Liver (tissue), 9 donors: ENCODE measurements around the gene CDC42EP1. TPM values are rescaled to one million over a fixed set of nuclear protein-coding genes. Genes with fewer than 3 reads are reported as not detected.
A peak's percentile ranks its signal among the peaks of the same experiment; 100 is the strongest.

ENCODE experiments used
- DNase-seq: peaks from one replicate; pipeline ENCODE4 v3.0.0-alpha.2; 2017; ENCODE audit warnings: low spot score
- H3K27ac ChIP-seq, 2 donors: one replicate each; pipeline ENCODE4 v1.7.0; 2013; ENCODE audit warnings: inconsistent platforms in 2 of 2, low read length in 2 of 2, control low read depth in 1 of 2, low read depth in 1 of 2, mild to moderate bottlenecking in 1 of 2
- H3K27me3 ChIP-seq, 4 donors: one replicate each; pipeline versions ENCODE4 v1.6.1 to v1.7.0; 2013; ENCODE audit warnings: low read length in 3 of 4, inconsistent platforms in 1 of 4, mild to moderate bottlenecking in 1 of 4, moderate library complexity in 1 of 4; ENCODE audit not compliant: control insufficient read depth in 4 of 4, insufficient read depth in 4 of 4
- H3K36me3 ChIP-seq, 4 donors: one replicate each; pipeline versions ENCODE4 v1.6.1 to v1.7.0; 2013; ENCODE audit warnings: low read length in 3 of 4, mild to moderate bottlenecking in 3 of 4, low read depth in 1 of 4, moderate library complexity in 1 of 4; ENCODE audit not compliant: control insufficient read depth in 4 of 4, insufficient read depth in 3 of 4
- H3K4me1 ChIP-seq, 4 donors: one replicate each; pipeline versions ENCODE4 v1.6.1 to v1.7.0; 2013; ENCODE audit warnings: low read length in 3 of 4, mild to moderate bottlenecking in 3 of 4, moderate library complexity in 1 of 4; ENCODE audit not compliant: control insufficient read depth in 4 of 4, insufficient read depth in 4 of 4
- H3K4me3 ChIP-seq, 3 donors: one replicate each; pipeline versions ENCODE4 v1.6.1 to v1.7.0; 2013; ENCODE audit warnings: low read length in 3 of 3, control low read depth in 1 of 3, low read depth in 1 of 3, mild to moderate bottlenecking in 1 of 3
- H3K9ac ChIP-seq, 2 donors: one replicate each; pipeline ENCODE4 v1.7.0; 2013; ENCODE audit warnings: low read length in 2 of 2, mild to moderate bottlenecking in 2 of 2, moderate library complexity in 2 of 2, control low read depth in 1 of 2, low read depth in 1 of 2
- H3K9me3 ChIP-seq, 4 donors: one replicate each; pipeline versions ENCODE4 v1.6.1 to v1.7.0; 2013; ENCODE audit warnings: low read length in 3 of 4; ENCODE audit not compliant: control insufficient read depth in 4 of 4
- FOXA1 ChIP-seq: IDR thresholded peaks from 2 replicates; pipeline ENCODE4 v1.6.1; 2016; ENCODE audit warnings: antibody characterized with exemption
- FOXA2 ChIP-seq: IDR thresholded peaks from 2 replicates; pipeline ENCODE4 v1.6.1; 2016; ENCODE audit warnings: antibody characterized with exemption
- GABPA ChIP-seq, 2 donors: IDR thresholded peaks in 1 of 2; conservative IDR thresholded peaks in 1 of 2; 2 replicates each; pipeline ENCODE4 v1.6.1; 2016; ENCODE audit warnings: antibody characterized with exemption in 2 of 2, mild to moderate bottlenecking in 1 of 2, moderate library complexity in 1 of 2
- HNF4A ChIP-seq, 2 donors: conservative IDR thresholded peaks; 2 replicates each; pipeline ENCODE4 v1.6.1; 2016; ENCODE audit warnings: antibody characterized with exemption in 2 of 2, mild to moderate bottlenecking in 2 of 2
- JUND ChIP-seq, 2 donors: IDR thresholded peaks; 2 replicates each; pipeline ENCODE4 v1.6.1; 2016; ENCODE audit warnings: antibody characterized with exemption in 2 of 2
- NR2F2 ChIP-seq: IDR thresholded peaks from 2 replicates; pipeline ENCODE4 v1.6.1; 2016; ENCODE audit warnings: antibody characterized with exemption
- RAD21 ChIP-seq, 2 donors: IDR thresholded peaks; 2 replicates each; pipeline ENCODE4 v1.6.1; 2016; ENCODE audit warnings: antibody characterized with exemption in 2 of 2, mild to moderate bottlenecking in 2 of 2
- RXRA ChIP-seq, 2 donors: IDR thresholded peaks; 2 replicates each; pipeline ENCODE4 v1.6.1; 2017 to 2018; ENCODE audit warnings: antibody characterized with exemption in 2 of 2, mild to moderate bottlenecking in 1 of 2
- SP1 ChIP-seq: IDR thresholded peaks from 2 replicates; pipeline ENCODE4 v1.6.1; 2018; ENCODE audit warnings: antibody characterized with exemption, mild to moderate bottlenecking
- TAF1 ChIP-seq: conservative IDR thresholded peaks from 2 replicates; pipeline ENCODE4 v1.6.1; 2016; ENCODE audit warnings: antibody characterized with exemption, mild to moderate bottlenecking
- YY1 ChIP-seq: IDR thresholded peaks from 2 replicates; pipeline ENCODE4 v1.6.1; 2016; ENCODE audit warnings: antibody characterized with exemption, mild to moderate bottlenecking
- WGBS: extraction: QIAGEN DNeasy Blood & Tissue Kit; methylation state at CpG from one replicate; pipeline ENCODE4 v1.1.7; 2013; 5-methylcytosine and 5-hydroxymethylcytosine counted together
- polyA plus RNA-seq, 2 donors: library from polyadenylated mRNA; stranded (reverse) in 1 of 2; unstranded in 1 of 2; fragments of 200-250 nt in 1 of 2; fragments of >200 nt in 1 of 2; fragmentation: Nextera tagmentation in 1 of 2; extraction: Ambion mirVana in 1 of 2; gene quantifications; one replicate each; pipeline versions ENCODE4 v1.2.1 to v1.2.3, GENCODE V29; 2013 to 2015
- total RNA-seq, 2 donors: library from RNA; depleted of rRNA; stranded (reverse); fragments of >200 nt; gene quantifications; one replicate each; pipeline ENCODE4 v1.2.3, GENCODE V29; 2014
- TF ChIP-seq, protein P1 (sequence below): fragments of 150-350 bp; IDR thresholded peaks from 2 replicates; pipeline ENCODE4 v1.5.1; 2017; ENCODE audit warnings: improper control_type of control experiment, low read depth, low read length; ENCODE audit not compliant: missing input control
- TF ChIP-seq, protein P2 (sequence below): IDR thresholded peaks from 2 replicates; pipeline ENCODE4 v1.6.1; 2016; ENCODE audit warnings: antibody characterized with exemption
- TF ChIP-seq, protein P3 (sequence below): IDR thresholded peaks from 2 replicates; pipeline ENCODE4 v1.6.1; 2016; ENCODE audit warnings: antibody characterized with exemption
- TF ChIP-seq, protein P4 (sequence below): IDR thresholded peaks from 2 replicates; pipeline ENCODE4 v1.6.1; 2016; ENCODE audit warnings: antibody characterized with exemption, mild to moderate bottlenecking
- donor health status: healthy.
- donor health status: healthy.
- donor health status: healthy.
- donor health status: healthy.
- donor health status: healthy.

Gene CDC42EP1
- total and polyA plus RNA-seq, 4 donors: 10.2 to 66.6 (median 31.2) TPM

DNA sequence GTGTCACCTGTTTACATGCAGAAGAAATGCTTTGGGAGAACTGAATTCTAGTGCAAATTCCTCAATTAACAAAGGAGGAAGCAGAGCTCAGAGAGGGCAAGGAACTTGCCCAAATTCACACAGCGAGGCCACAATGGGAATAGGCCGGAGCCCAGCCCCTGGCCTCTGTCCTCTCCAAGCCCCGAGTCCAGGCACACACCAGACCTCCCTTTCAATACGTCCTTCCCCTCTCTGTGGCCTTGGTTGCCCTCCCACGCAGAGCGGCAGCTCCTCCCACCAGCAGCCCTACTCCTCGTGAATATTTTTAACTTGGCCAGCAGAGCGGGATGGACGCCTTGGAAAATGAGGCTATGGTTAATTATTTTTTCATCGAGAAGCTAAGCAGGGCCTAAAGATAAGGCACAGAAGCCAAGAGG lies 39.5 kb upstream of the CDC42EP1 start (continued):
- TF ChIP-seq, protein P1, sequence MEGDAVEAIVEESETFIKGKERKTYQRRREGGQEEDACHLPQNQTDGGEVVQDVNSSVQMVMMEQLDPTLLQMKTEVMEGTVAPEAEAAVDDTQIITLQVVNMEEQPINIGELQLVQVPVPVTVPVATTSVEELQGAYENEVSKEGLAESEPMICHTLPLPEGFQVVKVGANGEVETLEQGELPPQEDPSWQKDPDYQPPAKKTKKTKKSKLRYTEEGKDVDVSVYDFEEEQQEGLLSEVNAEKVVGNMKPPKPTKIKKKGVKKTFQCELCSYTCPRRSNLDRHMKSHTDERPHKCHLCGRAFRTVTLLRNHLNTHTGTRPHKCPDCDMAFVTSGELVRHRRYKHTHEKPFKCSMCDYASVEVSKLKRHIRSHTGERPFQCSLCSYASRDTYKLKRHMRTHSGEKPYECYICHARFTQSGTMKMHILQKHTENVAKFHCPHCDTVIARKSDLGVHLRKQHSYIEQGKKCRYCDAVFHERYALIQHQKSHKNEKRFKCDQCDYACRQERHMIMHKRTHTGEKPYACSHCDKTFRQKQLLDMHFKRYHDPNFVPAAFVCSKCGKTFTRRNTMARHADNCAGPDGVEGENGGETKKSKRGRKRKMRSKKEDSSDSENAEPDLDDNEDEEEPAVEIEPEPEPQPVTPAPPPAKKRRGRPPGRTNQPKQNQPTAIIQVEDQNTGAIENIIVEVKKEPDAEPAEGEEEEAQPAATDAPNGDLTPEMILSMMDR: no peak
- no peak for TF ChIP-seq HNF4A (conservative IDR thresholded peaks at IDR 0.05)

DNA sequence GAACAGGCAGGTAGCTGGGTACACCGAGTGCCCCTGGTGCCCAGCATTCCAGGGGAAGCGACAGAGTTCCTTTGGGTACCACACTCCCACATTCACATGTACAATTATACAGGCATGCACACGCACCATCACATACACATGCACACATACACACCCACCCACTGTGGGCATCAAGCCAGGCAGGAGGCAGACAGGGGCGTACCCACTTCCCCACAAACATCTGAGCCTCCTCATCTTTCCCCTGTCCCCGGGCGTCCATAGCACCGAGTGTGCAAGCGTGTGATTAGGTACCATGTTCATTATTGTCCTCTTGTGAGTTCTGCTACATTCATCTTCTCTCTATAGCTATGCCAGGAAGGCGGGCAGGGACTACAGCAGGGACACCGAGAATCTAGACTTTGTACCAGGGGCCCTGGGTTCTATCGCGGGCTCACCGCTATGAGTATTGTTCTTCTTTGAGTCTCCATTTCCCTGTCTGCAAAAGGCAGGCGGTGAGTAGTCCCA lies 39.0 kb upstream of the CDC42EP1 start:
- TF ChIP-seq, protein P1: no peak
- no peak for TF ChIP-seq FOXA2
- TF ChIP-seq HNF4A (conservative IDR thresholded peaks at IDR 0.05): peak in 1 of 2 donors; percentile 4
- TF ChIP-seq, protein P2, sequence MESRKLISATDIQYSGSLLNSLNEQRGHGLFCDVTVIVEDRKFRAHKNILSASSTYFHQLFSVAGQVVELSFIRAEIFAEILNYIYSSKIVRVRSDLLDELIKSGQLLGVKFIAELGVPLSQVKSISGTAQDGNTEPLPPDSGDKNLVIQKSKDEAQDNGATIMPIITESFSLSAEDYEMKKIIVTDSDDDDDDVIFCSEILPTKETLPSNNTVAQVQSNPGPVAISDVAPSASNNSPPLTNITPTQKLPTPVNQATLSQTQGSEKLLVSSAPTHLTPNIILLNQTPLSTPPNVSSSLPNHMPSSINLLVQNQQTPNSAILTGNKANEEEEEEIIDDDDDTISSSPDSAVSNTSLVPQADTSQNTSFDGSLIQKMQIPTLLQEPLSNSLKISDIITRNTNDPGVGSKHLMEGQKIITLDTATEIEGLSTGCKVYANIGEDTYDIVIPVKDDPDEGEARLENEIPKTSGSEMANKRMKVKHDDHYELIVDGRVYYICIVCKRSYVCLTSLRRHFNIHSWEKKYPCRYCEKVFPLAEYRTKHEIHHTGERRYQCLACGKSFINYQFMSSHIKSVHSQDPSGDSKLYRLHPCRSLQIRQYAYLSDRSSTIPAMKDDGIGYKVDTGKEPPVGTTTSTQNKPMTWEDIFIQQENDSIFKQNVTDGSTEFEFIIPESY: no peak
- no peaks in the 10 kb centered on the region for H3K36me3 ChIP-seq
- no peak overlapping the region for H3K27ac ChIP-seq
- DNase-seq: no peak
- H3K4me3 ChIP-seq: no peak overlapping the region
- no peaks in the 10 kb centered on the region for H3K9me3 ChIP-seq
- no peaks in the 10 kb centered on the region for H3K27me3 ChIP-seq
- H3K4me1 ChIP-seq: peaks cover 0 to 18% (median 9%) of the 10 kb centered on the region in 4 donors
- no peak overlapping the region for H3K9ac ChIP-seq
- 67% methylated on average over 14 of the region's 14 CpGs for WGBS

DNA sequence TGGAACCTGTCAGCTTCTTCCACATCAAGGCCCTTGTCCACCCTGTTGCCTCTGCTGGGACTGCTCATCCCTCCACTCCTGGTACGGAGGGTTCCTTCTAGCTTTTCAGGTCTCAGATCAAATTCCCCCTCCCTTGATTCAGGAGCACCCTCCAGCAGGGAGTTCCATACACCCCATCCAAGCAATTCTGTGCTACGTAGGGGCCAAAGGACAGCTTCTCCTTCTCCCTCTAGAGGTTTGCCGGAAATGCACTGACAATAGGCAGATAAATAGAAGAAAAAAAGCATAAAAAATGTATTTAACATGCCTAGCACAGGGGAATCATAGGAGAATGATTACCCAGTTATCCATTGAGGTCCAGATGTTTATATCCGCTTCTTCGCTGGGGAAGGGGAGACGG lies 37.8 kb upstream of the CDC42EP1 start:
- no peak overlapping the region for H3K9ac ChIP-seq
- no peaks in the 10 kb centered on the region for H3K36me3 ChIP-seq
- 88% methylated on average over 6 of the region's 6 CpGs for WGBS
- no peaks in the 10 kb centered on the region for H3K27me3 ChIP-seq
- H3K4me3 ChIP-seq: no peak overlapping the region
- H3K27ac ChIP-seq: no peak overlapping the region
- H3K9me3 ChIP-seq: no peaks in the 10 kb centered on the region
- DNase-seq: no peak
- H3K4me1 ChIP-seq: peaks cover 0 to 18% (median 9%) of the 10 kb centered on the region in 4 donors
- TF ChIP-seq, protein P3, sequence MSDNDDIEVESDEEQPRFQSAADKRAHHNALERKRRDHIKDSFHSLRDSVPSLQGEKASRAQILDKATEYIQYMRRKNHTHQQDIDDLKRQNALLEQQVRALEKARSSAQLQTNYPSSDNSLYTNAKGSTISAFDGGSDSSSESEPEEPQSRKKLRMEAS: no peak
- TF ChIP-seq SP1: no peak
- no peak for TF ChIP-seq HNF4A (conservative IDR thresholded peaks at IDR 0.05)
- TF ChIP-seq GABPA (IDR thresholded peaks at IDR 0.05 in 1 of 2, conservative IDR thresholded peaks at IDR 0.05 in 1 of 2): no peak
- no peak for TF ChIP-seq TAF1
- TF ChIP-seq YY1: no peak
- TF ChIP-seq RXRA (IDR thresholded peaks at IDR 0.05): no peak
- TF ChIP-seq, protein P1: no peak
- no peak for TF ChIP-seq JUND (IDR thresholded peaks at IDR 0.05)
- TF ChIP-seq FOXA1: no peak
- TF ChIP-seq, protein P2: no peak
- TF ChIP-seq NR2F2: no peak
- TF ChIP-seq, protein P4, sequence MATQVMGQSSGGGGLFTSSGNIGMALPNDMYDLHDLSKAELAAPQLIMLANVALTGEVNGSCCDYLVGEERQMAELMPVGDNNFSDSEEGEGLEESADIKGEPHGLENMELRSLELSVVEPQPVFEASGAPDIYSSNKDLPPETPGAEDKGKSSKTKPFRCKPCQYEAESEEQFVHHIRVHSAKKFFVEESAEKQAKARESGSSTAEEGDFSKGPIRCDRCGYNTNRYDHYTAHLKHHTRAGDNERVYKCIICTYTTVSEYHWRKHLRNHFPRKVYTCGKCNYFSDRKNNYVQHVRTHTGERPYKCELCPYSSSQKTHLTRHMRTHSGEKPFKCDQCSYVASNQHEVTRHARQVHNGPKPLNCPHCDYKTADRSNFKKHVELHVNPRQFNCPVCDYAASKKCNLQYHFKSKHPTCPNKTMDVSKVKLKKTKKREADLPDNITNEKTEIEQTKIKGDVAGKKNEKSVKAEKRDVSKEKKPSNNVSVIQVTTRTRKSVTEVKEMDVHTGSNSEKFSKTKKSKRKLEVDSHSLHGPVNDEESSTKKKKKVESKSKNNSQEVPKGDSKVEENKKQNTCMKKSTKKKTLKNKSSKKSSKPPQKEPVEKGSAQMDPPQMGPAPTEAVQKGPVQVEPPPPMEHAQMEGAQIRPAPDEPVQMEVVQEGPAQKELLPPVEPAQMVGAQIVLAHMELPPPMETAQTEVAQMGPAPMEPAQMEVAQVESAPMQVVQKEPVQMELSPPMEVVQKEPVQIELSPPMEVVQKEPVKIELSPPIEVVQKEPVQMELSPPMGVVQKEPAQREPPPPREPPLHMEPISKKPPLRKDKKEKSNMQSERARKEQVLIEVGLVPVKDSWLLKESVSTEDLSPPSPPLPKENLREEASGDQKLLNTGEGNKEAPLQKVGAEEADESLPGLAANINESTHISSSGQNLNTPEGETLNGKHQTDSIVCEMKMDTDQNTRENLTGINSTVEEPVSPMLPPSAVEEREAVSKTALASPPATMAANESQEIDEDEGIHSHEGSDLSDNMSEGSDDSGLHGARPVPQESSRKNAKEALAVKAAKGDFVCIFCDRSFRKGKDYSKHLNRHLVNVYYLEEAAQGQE: no peak
- no peak for TF ChIP-seq RAD21 (IDR thresholded peaks at IDR 0.05)
